HEK293 (cell line): ENCODE data around the gene LRRFIP1.

ENCODE experiments used
- HOXA7 ChIP-seq: sonication (generic); formaldehyde crosslinking; IDR thresholded peaks from 2 replicates; pipeline ENCODE4 v1.8.1; 2022; ENCODE audit warnings: missing genetic modification reagents, borderline replicate concordance
- IKZF3 ChIP-seq: fragments of 450-650 bp; IDR thresholded peaks from 2 replicates; pipeline ENCODE4 v1.5.0; 2018; ENCODE audit warnings: missing biosample characterization, mild to moderate bottlenecking, missing genetic modification characterization, moderate library complexity
- ZBTB8A ChIP-seq: fragments of 450-650 bp; formaldehyde crosslinking; IDR thresholded peaks from 2 replicates; pipeline ENCODE4 v1.5.1; 2016; ENCODE audit warnings: missing biosample characterization, missing genetic modification characterization
- ZNF776 ChIP-seq: fragments of 450-650 bp; formaldehyde crosslinking; IDR thresholded peaks from 2 replicates; pipeline ENCODE4 v1.5.0; 2017; ENCODE audit warnings: missing biosample characterization, missing genetic modification characterization, borderline replicate concordance
- TF ChIP-seq, protein P1 (sequence below): fragments of 450-650 bp; formaldehyde crosslinking; IDR thresholded peaks from 2 replicates; pipeline ENCODE4 v1.5.1; 2016; ENCODE audit warnings: missing biosample characterization, missing genetic modification characterization
- TF ChIP-seq, protein P2 (sequence below): fragments of 450-650 bp; formaldehyde crosslinking; IDR thresholded peaks from 2 replicates; pipeline ENCODE4 v1.5.1; 2016; ENCODE audit warnings: missing biosample characterization, missing genetic modification characterization

DNA sequence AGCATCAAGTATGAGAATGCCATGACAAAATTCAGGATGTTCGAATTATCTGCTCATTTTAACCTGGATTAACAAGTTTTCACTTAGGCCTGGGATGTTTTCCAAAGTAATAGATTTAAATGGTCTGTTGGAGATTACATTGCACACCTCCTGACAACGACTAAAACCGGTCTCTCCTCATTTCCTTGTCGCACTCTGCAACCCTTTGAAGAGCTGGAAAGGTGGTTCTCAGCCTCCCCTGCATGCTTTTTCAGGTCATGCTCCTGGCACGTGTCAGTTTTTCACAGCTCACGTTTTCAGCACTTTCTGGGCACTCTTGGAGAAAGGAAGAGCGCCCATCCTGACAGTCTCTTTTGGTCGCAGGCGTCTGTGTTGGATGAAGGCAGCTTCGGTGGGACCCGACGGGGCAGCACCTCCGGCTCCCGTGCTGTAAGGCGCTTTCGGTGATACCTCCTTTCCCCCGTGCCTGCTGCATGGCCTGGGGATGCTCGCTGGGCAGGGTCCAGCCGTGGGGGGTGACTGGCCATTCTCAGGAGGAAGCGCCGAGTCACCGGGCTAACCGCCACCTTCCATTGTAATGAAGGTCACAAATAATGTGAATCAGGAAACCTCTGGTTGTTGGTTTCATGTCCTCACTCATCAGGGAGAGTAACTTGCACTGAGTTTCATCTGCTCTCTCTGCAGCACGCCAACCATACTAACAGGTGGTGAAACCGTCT lies 107.7 kb downstream of the LRRFIP1 start:
- TF ChIP-seq IKZF3 (tag by site-specific recombination) (no peak), HOXA7 (no peak), ZBTB8A (tag by site-specific recombination) (no peak), ZNF776 (no peak)
- TF ChIP-seq, protein P1, sequence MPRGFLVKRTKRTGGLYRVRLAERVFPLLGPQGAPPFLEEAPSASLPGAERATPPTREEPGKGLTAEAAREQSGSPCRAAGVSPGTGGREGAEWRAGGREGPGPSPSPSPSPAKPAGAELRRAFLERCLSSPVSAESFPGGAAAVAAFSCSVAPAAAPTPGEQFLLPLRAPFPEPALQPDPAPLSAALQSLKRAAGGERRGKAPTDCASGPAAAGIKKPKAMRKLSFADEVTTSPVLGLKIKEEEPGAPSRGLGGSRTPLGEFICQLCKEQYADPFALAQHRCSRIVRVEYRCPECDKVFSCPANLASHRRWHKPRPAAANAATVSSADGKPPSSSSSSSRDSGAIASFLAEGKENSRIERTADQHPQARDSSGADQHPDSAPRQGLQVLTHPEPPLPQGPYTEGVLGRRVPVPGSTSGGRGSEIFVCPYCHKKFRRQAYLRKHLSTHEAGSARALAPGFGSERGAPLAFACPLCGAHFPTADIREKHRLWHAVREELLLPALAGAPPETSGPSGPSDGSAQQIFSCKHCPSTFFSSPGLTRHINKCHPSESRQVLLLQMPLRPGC (tag by site-specific recombination): no peak
- TF ChIP-seq, protein P2, sequence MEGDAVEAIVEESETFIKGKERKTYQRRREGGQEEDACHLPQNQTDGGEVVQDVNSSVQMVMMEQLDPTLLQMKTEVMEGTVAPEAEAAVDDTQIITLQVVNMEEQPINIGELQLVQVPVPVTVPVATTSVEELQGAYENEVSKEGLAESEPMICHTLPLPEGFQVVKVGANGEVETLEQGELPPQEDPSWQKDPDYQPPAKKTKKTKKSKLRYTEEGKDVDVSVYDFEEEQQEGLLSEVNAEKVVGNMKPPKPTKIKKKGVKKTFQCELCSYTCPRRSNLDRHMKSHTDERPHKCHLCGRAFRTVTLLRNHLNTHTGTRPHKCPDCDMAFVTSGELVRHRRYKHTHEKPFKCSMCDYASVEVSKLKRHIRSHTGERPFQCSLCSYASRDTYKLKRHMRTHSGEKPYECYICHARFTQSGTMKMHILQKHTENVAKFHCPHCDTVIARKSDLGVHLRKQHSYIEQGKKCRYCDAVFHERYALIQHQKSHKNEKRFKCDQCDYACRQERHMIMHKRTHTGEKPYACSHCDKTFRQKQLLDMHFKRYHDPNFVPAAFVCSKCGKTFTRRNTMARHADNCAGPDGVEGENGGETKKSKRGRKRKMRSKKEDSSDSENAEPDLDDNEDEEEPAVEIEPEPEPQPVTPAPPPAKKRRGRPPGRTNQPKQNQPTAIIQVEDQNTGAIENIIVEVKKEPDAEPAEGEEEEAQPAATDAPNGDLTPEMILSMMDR: no peak
